ENCODE measurements around the gene ADARB2.
"Not testable (repeated sequence)": the region's sequence is repeated elsewhere in the genome, so short reads cannot be mapped to it uniquely, and the experiment has no call there.

The ADARB2 gene

GRCh38 chr10:1488970-1489548 lies 248.3 kb downstream of the ADARB2 start:
- no peak for DNase-seq (ENCODE audit: low read depth)

DNA sequence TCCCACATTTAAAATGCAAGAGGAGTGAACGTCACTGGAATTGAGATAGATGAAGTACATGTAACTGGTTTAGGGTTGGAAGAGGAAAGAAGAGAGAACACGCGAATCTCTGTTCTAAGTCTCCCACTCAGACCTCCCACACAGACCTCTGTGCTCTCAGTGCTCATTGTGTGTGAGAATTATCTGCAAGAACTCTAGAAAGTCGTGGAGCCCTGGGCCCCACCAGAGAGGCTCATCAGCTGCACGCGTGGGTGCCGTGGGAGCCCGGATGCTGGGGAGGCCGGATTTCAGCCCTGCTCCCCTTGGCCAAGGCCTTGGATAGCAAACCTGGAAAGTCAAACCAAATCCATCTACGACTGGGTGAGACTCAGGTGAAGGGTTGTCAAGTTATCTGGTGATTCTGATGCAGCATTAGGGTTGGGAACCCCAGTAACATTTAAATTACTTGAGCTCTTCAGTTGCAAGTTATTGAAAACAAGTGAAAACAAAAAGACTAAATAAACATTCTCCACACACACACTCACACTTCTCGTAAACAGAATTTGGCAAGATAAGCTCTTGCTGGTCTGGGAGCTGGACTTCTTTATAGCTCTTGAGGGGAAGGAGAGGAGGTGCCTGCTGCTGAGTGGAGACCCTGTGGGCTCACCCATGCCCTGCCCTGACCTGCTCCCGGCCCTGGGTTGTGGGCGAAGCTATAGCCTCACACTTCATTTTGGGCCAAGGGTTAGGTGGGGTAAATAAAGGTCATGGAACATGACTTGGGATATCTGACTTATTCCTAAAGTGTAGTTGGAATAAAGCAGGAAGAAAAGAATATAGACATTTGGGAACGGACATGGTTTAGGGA lies 250.3 kb downstream of the ADARB2 start:
- DNase-seq (ENCODE audit: low read depth): no peak

- no peak for DNase-seq (ENCODE audit: low read depth)
Observed at GRCh38 chr10:1485357-1485756, 252.0 kb downstream of the ADARB2 start.

- DNase-seq (ENCODE audit: low read depth): no peak
Observed at GRCh38 chr10:1483826-1484225, 253.5 kb downstream of the ADARB2 start.

DNA sequence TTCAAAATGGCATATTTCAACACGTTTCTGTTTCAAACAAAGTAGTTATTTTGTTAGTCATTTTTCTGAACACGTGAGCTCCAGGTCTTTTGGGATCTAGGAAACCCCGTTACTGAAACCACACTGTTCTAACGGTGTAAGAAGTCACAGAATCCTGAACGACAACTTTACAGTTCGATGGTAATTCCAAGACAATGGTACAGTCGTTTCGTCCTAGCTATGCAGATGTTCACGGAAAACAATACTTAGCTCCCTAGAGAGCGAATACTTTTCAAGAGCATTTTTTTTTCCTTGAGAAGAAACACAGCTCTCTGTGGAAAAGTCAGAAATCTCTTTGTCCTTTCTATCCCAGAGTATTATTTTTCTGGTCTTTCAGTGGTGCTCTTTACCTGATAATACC lies 254.1 kb downstream of the ADARB2 start:
- DNase-seq (ENCODE audit: low read depth): no peak

GRCh38 chr10:1477578-1477977 lies 259.7 kb downstream of the ADARB2 start:
- DNase-seq (ENCODE audit: low read depth): no peak

GRCh38 chr10:1476455-1476803 lies 260.9 kb downstream of the ADARB2 start:
- DNase-seq (ENCODE audit: low read depth): no peak

DNA sequence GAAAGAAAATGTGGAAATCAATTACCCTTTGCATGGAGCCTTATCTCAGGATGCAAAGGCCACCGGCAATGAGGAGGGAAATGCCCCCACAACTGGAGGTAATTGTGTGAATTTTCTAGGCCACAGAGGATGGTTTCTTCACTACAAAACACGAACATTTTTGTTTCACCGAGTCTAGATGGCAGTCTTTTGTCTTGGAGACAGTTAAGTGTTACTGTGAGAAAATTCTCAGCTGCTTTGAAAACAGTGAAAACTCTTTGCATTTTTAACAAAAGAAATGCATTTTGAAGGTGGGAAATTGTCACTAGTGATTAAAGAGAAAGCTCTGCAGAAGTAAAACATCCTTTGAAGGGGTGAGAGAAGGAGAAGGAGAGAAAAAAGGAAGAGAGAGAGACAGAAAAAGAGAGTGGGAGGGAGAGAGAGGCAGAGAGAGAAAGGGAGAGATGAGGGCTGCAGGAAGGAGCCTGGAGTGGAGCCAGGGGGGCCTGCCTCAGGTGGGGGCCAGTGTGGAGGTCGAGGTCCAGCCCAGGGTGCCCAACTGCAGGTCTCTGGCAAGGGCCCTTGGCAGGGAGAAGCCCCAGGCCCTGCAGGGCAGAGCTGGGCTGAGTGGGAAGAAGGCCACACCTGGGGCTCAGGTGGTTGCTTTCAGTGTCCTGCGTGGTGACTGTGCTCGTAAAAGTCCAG lies 261.4 kb downstream of the ADARB2 start:
- DNase-seq (ENCODE audit: low read depth): no peak

DNA sequence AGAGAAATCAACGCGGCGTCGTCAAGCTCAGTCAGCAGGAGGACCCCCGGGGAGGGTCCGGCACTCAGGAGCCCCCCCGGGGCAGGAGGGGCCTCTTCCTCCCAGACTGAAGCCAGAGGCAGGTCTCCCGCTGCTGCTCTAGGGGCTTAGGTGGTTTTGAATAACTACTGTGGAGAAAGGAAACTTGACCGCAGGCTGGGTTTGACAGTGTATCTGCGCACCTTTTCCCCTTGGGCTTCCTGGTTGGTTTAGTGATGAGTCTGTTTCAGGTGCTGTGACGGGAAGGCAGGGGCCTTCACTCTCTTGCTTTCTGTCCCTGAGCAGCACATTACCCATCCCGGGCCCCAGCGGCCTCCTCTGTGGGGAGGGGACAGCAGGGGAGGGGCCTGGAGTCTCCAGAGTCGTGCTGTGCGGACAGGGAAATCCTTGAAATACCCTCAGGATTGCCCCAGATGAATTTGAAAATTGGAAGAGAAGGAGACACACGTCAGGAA lies 262.2 kb downstream of the ADARB2 start:
- DNase-seq (ENCODE audit: low read depth): no peak

GRCh38 chr10:1474376-1475097 lies 262.8 kb downstream of the ADARB2 start:
- no peak for DNase-seq (ENCODE audit: low read depth)

GRCh38 chr10:1473874-1474273 lies 263.5 kb downstream of the ADARB2 start:
- DNase-seq (ENCODE audit: low read depth): no peak

GRCh38 chr10:1472178-1472958 lies 265.0 kb downstream of the ADARB2 start:
- no peak for DNase-seq (ENCODE audit: low read depth)

- DNase-seq (ENCODE audit: low read depth): no peak
Observed at GRCh38 chr10:1468811-1469210, 268.5 kb downstream of the ADARB2 start.

GRCh38 chr10:1467334-1468076 lies 269.8 kb downstream of the ADARB2 start:
- DNase-seq (ENCODE audit: low read depth): no peak

- DNase-seq (ENCODE audit: low read depth): no peak
Observed at GRCh38 chr10:1465993-1466764, 271.1 kb downstream of the ADARB2 start.

GRCh38 chr10:1465418-1465911 lies 271.9 kb downstream of the ADARB2 start:
- no peak for DNase-seq (ENCODE audit: low read depth)

- no peak for DNase-seq (ENCODE audit: low read depth)
Observed at GRCh38 chr10:1464881-1465417, 272.4 kb downstream of the ADARB2 start.

DNA sequence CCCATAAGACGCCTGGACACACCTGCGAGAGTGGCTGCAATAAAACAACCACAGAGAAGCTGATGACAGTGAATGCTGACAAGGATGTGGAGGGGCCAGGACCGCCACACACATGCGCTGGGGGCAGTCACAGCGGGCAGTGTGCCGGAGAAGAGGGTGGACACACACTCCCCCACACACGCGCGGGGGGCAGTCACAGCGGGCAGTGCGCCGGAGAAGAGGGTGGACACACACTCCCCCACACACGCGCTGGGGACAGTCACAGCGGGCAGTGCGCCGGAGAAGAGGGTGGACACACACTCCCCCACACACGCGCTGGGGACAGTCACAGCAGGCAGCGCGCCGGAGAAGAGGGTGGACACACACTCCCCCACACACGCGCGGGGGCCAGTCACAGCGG lies 273.4 kb downstream of the ADARB2 start:
- DNase-seq (ENCODE audit: low read depth): not testable (repeated sequence)

DNA sequence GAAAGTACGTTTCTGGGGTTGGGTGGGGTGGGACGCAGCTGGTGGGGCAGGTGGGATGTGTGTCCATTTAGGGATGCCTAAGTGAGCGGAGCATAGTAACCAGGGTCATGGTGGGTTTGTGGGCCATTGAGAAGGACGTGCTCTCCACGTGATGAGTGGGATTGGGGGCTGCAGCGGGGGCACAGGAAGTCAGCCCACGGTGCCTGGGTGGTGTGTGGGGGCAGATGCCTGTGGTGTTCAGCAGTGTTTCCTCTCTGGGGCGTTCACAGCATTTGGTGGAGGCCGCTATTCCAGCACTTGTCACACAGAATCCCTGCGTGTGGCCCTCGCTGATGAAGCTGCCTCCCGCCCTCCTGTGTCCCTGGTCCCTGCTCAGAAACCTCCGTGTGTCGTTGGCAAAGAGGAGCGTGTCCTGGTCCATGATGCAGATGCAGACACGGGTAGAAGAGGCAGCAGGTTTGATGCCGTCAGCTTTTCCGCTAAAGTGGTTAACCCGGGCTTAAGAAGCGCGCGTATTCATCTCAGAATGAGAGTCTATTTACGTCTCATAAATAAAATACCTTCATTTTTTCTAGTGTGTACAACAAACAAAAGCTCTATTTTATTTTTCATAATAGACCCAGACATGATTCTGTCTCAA lies 274.2 kb downstream of the ADARB2 start:
- DNase-seq (ENCODE audit: low read depth): no peak
